ENCODE measurements around the gene OR52R1.
"Not testable (repeated sequence)": the region's sequence is repeated elsewhere in the genome, so short reads cannot be mapped to it uniquely, and the experiment has no call there.

Gene OR52R1

GRCh38 chr11:4804280-4804679, at the start of gene OR52R1:
TSS of gene OR52R1 (minus strand) at chr11:4804380. CDS start at chr11:4804380, 0 bp downstream.
- in situ Hi-C loops (cut with MboI; ENCODE audit: low sequenced_read_pairs), result no loop called here

GRCh38 chr11:4851033-4851432, 46.9 kb upstream of the OR52R1 start:
- in situ Hi-C loops (cut with MboI; ENCODE audit: low sequenced_read_pairs), result no loop called here

DNA sequence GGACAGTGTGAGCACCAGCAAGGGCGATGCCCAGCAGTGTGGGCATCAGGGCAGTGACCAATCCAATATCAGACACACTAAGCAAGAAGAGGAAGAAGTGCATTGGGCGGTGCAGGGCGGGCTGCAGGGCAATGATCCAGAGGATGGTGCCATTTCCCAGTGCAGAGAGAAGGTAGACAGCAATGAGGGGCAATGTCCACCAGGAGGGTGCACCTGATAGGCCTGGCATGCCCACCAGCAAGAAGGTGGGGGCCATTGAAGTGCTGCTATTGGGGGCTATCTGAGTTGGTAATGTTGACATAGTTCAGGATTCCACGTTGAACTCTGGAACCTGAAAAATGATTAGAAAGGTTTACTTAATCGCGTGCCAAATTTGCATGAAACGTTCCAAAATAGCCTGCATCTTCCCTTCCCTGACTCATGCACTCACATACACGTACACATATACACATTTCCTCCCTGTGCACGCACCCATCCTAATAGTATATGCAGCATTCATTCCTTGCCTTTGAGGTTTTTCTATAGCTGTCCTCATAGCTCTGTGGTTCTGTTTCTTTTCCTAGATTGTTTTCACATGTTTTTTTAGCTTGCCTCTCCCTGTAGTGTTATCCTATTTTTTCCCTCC, 44.8 kb upstream of the OR52R1 start, which contains the start of gene OR51S1:
Gene OR51S1, minus strand, starts transcription at position 301 of the 625 bp plus-strand sequence. Its CDS starts 0 bp downstream, at position 301.
- in situ Hi-C loops (cut with MboI; ENCODE audit: low sequenced_read_pairs), result no loop called here

DNA sequence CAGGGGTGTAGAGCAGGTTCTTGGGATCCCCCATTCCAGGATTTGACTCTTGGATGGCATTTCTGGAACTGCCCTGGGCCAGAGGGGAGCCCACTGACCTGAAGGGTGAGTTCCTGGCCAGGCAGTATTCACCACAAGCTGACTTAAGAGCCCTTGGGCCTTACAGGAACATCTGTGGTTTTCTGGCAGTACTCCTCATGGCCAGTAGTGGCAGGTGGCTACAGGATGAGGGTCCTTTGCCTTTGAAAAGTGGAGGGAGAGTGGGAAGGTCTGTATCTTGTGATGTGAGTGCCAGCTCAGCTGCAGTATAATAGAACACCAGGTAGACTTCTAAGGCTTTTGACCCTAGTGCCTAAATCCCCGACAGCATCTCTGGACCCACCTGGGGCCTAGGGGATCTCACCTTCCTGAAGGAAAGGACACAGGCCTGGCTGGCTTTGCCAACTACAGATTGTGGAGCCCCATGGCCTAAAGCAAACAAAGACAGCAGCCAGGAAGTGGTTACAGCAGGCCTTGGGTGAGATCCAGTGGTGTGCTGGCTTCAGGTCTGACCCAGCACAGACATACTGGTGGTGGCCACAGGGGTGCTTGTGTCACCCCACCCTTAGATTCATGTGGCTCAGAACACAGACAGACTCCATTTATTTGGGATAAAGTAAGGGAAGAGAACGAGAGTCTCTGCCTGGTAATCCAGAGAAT, 35.8 kb upstream of the OR52R1 start:
- in situ Hi-C loops (cut with MboI; ENCODE audit: low sequenced_read_pairs), result no loop called here

- in situ Hi-C loops (cut with MboI; ENCODE audit: low sequenced_read_pairs), result no loop called here
Observed at GRCh38 chr11:4830909-4831308, 26.7 kb upstream of the OR52R1 start.

- in situ Hi-C loops (cut with MboI; ENCODE audit: low sequenced_read_pairs), result no loop called here
Observed at GRCh38 chr11:4830346-4830745, 26.2 kb upstream of the OR52R1 start.

- in situ Hi-C loops (cut with MboI; ENCODE audit: low sequenced_read_pairs), result no loop called here
Observed at GRCh38 chr11:4826425-4826824, 22.2 kb upstream of the OR52R1 start.

- in situ Hi-C loops (cut with MboI; ENCODE audit: low sequenced_read_pairs), result no loop called here
Observed at GRCh38 chr11:4825132-4825531, 21.0 kb upstream of the OR52R1 start.

DNA sequence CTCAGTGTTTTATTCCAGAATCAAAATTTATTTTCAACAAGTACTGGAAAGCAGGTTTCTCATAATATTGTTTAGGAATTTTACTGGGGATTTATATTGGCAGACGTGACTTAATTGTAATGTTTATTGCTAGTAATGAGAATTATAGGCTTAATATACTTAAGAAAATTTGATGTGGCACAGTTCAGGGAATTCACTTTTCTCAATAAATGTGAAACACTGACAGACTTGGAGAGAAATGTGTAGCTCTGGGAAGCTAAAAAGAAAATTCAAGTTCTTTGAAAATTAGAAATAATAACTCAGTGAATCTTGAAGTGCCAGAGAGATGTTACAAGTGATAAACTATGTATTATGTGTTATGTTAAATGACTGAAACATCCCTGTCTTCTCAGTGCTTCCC, 16.8 kb upstream of the OR52R1 start, which contains the start of gene OR51F2:
Gene OR51F2, plus strand, starts transcription at position 301 of the 400 bp plus-strand sequence. CDS start 101 bp downstream, outside the sequence.
- in situ Hi-C loops (cut with MboI; ENCODE audit: low sequenced_read_pairs), result no loop called here

- in situ Hi-C loops (cut with MboI; ENCODE audit: low sequenced_read_pairs), result no loop called here
Observed at GRCh38 chr11:4809246-4809645, 5.1 kb upstream of the OR52R1 start.

- in situ Hi-C loops (cut with MboI; ENCODE audit: low sequenced_read_pairs), result no loop called here
Observed at GRCh38 chr11:4808476-4808875, 4.3 kb upstream of the OR52R1 start.

- in situ Hi-C loops (cut with MboI; ENCODE audit: low sequenced_read_pairs), result not testable (repeated sequence)
Observed at GRCh38 chr11:4801316-4801715, 2.9 kb downstream of the OR52R1 start.

DNA sequence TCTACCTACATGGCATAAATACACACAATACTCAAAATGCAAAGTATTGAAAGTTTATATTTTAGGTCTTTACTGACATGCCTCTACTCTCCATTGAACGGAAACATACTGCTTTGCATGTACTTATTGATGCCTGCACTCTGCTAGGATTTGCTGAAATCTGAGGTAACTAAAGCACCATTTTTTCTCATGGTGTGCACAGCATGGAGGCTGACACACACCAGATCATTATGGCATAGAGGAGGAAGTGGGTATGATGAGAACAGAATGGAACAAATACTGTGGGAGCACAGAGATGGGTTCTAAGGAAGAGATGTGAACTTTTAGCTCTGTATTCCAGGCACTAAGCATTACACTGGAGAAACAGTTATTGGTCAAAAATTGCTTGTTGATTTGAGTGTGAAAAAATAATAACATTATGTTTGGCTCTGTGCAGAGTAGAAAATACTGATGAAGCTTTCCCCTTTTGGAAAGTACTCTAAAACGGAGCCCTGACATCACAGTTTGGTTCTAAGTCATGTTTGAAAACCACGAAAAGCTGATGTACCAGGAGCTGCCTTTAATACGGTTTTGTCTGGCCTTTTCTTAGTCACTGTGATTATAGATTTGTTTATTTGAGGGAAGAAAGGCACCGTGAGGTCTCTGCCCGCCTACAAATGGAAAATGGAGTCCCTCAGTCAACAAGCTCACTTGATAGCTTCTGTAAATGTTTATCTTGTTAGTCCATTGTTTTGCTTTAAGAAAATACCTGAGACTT, 5.6 kb downstream of the OR52R1 start:
- in situ Hi-C loops (cut with MboI; ENCODE audit: low sequenced_read_pairs), result no loop called here

- in situ Hi-C loops (cut with MboI; ENCODE audit: low sequenced_read_pairs), result no loop called here
Observed at GRCh38 chr11:4797206-4797605, 7.0 kb downstream of the OR52R1 start.

- in situ Hi-C loops (cut with MboI; ENCODE audit: low sequenced_read_pairs), result no loop called here
Observed at GRCh38 chr11:4782454-4782853, 21.7 kb downstream of the OR52R1 start.

GRCh38 chr11:4769838-4770237, 34.3 kb downstream of the OR52R1 start, which contains the start of gene OR51F1:
TSS of gene OR51F1 (minus strand) at chr11:4769938. CDS start at chr11:4769938, 0 bp downstream.
- in situ Hi-C loops (cut with MboI; ENCODE audit: low sequenced_read_pairs), result no loop called here

GRCh38 chr11:4768094-4768493, 36.1 kb downstream of the OR52R1 start:
- in situ Hi-C loops (cut with MboI; ENCODE audit: low sequenced_read_pairs), result no loop called here

GRCh38 chr11:4766420-4767043, 37.6 kb downstream of the OR52R1 start:
- in situ Hi-C loops (cut with MboI; ENCODE audit: low sequenced_read_pairs), result no loop called here

GRCh38 chr11:4763096-4763495, 41.1 kb downstream of the OR52R1 start:
- in situ Hi-C loops (cut with MboI; ENCODE audit: low sequenced_read_pairs), result no loop called here

Measured in HL-60/S4 treated with phorbol 12-myristate 13-acetate at 8.2 ng/mL for 4 days and 3 days (cell line).